Non-pigmented ciliary epithelial cell (primary cell): ENCODE results near the gene S1PR4.
"Not testable (repeated sequence)": the region's sequence is repeated elsewhere in the genome, so short reads cannot be mapped to it uniquely, and the experiment has no call there.

ENCODE experiments used
- DNase-seq: peaks from one replicate; pipeline ENCODE4 v3.0.0-alpha.2; 2010; ENCODE audit warnings: low read depth

Gene S1PR4

GRCh38 chr19:3179739-3180293 lies 1.2 kb downstream of the S1PR4 start:
- no peak for DNase-seq

DNA sequence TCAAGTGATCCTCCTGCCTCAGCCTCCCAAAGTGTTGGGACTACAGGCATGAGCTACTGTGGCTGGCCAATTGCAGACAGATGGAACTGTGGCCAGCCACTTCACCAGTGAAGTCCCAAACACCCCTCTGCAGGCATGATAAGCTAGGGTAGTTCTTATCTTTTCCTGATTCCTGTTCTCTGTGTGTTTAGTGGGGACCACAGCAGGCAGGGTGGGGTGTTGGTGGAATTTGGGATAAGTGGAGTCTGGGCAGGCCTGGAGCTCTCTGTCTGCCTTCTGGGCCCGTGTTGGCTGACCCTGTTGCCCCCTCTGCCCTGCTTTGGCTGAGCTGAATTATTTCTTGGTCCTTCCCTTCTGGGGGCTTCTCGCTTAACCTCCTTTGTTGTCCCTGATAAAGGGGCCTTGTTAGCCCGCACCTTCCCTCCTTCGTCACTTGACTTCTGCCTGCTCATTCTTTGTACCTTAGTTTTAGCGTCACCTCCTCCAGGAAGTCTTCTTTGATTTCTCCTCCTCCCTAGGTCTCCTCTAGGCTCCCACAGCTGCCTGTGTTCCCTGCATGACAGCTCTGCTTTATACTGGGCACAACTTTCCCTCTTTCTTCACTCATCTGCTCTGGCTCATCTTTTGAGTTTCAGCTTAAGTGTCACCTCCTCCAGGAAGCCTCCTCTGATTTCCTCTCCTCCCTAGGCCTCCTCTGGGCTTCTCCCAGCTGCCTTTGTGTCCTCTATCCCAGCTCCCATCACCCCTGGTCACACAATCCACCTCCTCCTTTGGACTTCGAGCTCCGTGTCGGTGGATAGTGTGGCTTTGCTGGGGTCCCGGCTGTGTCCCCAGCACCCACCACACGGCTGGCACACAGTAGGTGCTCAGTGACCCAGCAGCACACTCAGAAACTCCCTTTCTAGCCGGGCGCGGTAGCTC lies 5.4 kb downstream of the S1PR4 start:
- DNase-seq, result no peak

DNA sequence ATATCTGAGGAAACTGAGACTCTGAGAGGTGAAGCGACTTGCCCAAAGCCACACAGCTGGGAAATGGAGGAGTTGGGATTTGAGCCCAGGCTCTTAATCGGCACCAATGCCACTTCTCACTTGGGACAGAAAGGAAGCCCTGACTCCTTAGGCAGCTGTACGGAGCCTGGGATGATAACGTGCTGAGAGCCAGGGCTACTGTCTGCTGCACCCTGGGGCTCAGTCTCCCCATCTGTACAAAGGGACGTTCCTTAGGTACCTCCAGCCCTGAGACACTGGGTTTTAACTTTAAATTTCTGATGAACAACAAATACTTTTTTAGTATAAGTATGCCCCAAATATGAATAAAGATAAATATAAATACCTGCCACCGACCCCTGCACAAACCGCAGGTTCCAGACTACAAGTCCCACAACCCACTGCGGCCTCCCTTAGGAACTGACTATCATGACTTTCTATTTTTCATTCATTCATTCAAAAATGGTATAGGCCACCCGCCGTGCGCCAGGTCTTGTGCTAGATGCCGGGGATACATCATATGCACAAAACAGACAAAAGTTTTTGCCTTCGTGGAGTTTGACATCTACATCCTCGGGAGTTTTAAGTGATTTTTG lies 6.4 kb downstream of the S1PR4 start:
- peak; percentile 14 for DNase-seq

GRCh38 chr19:3185461-3186159 lies 7.0 kb downstream of the S1PR4 start, which contains the start of gene NCLN:
Gene NCLN, plus strand, starts transcription at chr19:3185930. Its CDS starts 101 bp downstream, at chr19:3186031.
- DNase-seq, result peak; percentile 72

DNA sequence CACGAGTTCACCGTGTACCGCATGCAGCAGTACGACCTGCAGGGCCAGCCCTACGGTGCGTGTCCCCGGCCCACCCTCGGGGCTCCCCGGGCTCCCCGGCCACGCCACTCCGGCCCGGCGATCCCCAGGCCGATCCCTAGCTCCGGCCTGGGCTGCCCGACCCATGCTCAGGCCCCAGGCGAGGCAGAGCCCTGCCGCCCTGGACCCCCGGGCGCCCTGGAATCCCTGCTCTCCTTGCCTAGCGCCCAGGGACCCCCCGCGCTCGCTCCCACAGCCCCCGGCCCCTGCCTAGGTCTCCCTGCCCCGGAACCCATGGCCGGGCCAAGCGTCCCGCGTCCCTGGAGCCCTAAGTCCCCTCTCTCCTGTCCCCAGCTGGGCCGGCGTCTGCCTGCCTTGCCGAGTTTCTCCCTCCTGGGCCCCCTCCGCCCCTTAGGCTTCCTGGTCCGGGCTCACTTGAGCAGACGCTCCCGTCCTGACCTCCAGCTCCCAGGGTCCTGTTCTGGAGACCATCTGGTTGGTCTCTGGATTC lies 7.7 kb downstream of the S1PR4 start:
- no peak for DNase-seq

DNA sequence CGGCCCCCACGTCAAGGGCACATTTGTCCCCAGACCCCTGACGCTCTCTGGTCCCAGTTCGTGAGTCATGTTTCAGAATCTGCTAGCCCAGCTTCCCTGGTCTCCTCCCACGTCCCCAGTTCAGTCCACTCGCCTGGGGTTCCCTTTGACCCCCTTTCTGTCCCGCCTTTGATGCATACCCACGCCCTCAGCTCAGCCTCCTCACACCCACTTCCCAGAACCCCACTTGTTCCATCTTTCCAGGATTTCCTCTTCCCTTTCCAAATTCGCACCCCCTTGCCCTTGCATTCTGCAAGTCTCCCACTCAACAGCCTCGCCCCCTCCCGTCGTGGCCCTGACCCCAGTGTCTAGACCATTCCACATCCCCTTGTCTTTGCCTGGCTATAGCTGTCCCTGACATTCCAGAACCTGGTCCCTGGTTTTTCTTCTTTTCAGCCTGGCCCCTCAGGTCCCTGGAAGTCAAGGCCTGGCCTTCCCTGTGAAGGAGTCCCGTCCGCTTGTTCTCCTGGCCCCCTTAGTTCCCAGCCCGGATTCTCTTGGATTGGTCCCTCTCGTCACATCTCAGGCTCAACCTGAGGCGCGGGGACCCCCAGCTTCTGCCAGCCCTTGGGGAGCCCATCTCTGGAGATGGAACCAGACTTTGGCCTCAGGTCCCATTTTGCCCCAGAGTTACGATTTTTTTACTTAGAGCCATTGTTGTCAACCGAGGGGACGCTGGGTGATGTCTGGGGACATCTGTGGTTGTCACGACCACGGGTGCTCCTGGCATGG lies 8.5 kb downstream of the S1PR4 start:
- no peak for DNase-seq

GRCh38 chr19:3187662-3188511 lies 9.3 kb downstream of the S1PR4 start:
- no peak for DNase-seq

DNA sequence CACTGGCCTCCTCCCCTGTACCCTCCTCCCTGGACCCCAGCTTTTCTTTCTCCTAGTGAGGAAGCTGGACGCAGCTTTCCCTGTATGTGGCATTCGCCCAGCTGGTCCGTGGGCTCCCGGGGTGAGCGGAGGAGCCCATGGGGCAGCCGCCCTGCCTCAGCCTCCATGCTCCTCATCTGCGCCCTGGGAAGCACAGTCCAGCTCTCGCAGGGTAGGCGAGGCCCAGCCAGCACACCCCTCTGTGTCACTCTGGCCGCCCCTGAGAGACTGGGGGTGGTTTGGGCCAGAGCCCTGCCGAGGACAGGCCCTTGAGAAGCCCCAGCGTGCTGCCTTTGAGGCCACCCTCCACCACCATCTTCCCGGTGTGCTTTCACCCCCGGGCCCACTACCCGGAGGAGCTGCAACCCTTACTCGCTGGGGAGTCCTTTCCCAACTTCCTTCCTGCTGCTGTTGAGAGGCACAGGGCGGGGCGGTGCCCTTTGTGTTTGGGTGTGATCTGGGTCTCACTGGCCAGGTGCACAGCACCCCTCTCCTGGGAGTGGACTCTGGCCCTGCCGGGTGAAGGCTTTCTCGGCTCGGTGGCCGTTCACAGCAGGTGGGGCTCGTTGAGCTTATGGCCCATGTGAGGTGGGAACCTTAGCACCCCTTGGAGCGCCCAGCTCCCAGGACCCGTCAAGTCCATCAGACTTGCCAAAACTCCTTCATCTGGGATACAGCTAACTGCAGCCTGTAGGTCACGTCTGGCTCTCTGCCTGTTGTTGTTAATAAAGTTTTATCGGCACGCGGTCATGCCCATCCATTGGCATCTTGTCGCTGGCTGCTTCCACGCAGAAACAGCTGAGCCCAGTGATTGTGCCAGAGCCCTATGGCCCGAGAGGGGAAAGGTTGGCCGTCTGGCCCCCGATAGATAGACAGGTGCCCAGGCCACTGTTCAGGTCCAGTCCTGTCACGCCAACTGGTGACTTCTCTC lies 10.3 kb downstream of the S1PR4 start:
- no peak for DNase-seq

- DNase-seq, result no peak
Observed at GRCh38 chr19:3189702-3190469, 11.3 kb downstream of the S1PR4 start.

- no peak for DNase-seq
Observed at GRCh38 chr19:3190470-3190770, 11.9 kb downstream of the S1PR4 start.

DNA sequence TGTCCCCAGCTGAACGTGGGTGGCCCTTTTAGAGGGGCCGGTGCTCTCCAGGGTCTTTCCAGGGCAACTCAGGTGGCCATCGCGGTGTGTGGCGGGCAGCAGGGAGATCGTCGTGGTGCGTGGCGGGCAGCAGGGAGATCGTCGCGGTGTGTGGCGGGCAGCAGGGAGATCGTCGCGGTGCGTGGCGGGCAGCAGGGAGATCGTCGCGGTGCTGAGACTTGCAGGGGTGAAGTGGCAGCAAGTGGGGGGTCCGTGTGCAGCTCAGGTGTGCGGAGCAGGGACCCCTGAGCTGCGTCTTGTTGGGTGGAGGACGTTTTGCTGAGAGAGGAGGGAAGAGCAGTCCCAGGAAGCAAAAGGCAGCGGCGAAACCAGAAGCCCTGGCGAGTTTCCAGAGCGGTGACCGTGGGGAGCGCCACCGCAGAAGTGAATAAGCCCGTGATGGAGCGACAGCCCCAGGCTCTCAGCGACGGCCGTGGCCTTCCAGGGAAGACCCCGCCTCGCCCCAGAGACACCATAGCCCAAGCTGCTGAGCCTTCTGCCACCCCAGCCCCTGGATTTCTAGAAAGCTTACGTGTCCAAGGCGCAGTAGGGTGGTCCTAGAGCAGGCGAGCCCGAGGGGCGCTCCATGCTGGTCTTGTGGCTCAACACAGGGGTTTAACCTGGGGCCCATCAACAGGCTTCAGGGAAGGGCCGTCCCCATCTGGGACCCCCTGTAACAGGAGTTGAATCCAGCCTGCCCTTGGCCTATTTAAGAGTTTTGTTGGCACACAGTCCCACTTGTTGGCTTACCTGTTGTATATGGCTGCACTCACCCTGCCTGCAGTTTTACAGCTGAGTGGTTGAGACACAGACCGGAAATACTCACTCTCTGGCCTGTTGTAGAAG lies 12.6 kb downstream of the S1PR4 start:
- no peak for DNase-seq

DNA sequence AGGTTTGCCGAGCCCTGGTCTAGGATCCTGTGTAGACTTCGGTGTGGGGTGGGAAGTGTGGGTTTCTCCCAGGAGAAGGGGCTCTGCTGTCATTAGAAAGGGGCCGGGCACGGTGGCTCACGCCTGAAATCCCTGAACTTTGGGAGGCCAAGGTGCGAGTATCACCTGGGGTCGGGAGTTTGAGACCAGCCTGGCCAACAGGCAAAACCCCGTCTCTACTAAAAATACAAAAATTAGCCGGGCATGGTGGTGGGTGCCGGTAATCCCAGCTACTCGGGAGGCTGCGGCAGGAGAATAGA lies 13.2 kb downstream of the S1PR4 start:
- DNase-seq, result not testable (repeated sequence)

GRCh38 chr19:3192228-3192635 lies 13.7 kb downstream of the S1PR4 start:
- DNase-seq, result no peak

GRCh38 chr19:3192684-3193083 lies 14.1 kb downstream of the S1PR4 start:
- DNase-seq, result no peak

GRCh38 chr19:3193256-3194105 lies 14.9 kb downstream of the S1PR4 start:
- no peak for DNase-seq

DNA sequence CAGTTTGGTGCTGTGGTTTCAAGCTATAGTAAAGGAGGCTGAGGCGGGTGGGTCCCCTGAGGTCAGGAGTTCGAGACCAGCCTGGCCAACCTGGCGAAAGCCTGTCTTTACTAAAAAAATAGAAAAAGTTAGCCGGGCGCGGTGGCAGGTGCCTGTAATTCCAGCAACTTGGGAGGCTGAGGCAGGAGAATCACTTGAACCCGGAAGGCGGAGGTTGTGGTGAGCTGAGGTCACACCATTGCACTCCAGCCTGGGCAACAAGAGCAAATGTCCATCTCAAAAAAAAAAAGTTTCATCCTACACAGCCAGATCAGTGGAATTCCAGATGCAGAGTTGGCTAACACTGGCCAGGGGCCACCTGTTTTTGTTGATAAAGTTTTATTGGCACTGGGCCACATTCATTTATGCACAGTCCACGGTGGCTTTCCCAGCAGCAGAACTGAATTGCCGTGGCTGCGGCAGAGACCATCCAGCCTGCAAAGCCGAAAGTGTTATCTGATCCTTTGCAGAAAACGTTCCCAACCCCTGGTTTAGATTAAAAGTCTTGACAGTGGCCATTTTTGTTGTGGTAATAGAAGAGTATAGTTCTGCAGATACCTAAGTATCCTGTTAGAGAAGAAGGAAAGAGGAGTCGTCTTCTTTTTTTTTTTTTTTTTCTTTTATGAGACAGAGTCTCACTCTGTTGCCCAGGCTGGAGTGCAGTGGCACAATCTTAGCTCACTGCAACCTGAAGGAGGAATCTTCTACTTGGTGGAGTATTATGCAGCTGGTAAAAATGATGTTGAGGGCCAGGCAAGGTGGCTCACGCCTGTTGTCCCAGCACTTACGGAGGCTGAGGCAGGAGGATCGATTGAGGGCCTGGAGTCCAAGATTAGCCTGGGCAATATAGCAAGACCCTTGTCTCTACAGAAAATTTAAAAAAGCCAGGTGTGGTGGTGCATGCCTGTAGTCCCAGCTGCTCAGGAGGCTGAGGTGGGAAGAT lies 15.8 kb downstream of the S1PR4 start:
- DNase-seq, result no peak
